GM06990 (cell line): ENCODE measurements around the gene HOXD9.

ENCODE experiments used
- DNase-seq: peaks from one replicate; pipeline ENCODE4 v3.0.0-alpha.2; 2011; ENCODE audit not compliant: insufficient read length; ENCODE audit errors: extremely low read depth
- H3K27me3 ChIP-seq: replicated peaks from 2 replicates; pipeline ENCODE4 v1.6.0; 2011; ENCODE audit warnings: low read length; ENCODE audit not compliant: control insufficient read depth, insufficient read depth
- H3K36me3 ChIP-seq: 2 replicates; pipeline ENCODE4 v1.5.1; 2011; ENCODE audit warnings: low read length; ENCODE audit not compliant: control insufficient read depth, insufficient read depth
- H3K4me3 ChIP-seq: replicated peaks from 2 replicates; pipeline ENCODE4 v1.5.1; 2011; ENCODE audit warnings: low read depth, mild to moderate bottlenecking, control low read depth, low read length
- TF ChIP-seq, protein P1 (sequence below): IDR thresholded peaks from 2 replicates; pipeline ENCODE4 v1.5.1; 2011; ENCODE audit warnings: low read length, control low read depth, mild to moderate bottlenecking, inconsistent platforms; ENCODE audit not compliant: insufficient read depth, poor library complexity, severe bottlenecking

HOXD9 gene

DNA sequence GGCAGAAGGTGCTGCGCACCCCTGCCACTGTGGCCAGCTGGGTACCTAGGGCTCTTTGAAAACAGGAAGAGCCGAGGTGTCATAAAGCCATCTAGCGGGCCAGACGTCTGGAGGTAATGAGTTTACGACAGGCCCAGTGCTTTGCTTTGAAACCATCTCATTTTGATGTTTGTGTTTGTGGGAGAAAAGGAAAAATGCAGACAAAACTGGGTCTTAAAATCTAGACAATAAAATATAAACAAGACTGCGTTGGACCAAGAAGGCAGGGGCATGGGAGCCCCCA lies 3.2 kb downstream of the HOXD9 start:
- H3K4me3 ChIP-seq: no peak overlapping the region
- H3K36me3 ChIP-seq: no peaks in the 10 kb centered on the region
- DNase-seq: no peak
- peaks cover 2% of the 10 kb centered on the region for H3K27me3 ChIP-seq
- TF ChIP-seq, protein P1, sequence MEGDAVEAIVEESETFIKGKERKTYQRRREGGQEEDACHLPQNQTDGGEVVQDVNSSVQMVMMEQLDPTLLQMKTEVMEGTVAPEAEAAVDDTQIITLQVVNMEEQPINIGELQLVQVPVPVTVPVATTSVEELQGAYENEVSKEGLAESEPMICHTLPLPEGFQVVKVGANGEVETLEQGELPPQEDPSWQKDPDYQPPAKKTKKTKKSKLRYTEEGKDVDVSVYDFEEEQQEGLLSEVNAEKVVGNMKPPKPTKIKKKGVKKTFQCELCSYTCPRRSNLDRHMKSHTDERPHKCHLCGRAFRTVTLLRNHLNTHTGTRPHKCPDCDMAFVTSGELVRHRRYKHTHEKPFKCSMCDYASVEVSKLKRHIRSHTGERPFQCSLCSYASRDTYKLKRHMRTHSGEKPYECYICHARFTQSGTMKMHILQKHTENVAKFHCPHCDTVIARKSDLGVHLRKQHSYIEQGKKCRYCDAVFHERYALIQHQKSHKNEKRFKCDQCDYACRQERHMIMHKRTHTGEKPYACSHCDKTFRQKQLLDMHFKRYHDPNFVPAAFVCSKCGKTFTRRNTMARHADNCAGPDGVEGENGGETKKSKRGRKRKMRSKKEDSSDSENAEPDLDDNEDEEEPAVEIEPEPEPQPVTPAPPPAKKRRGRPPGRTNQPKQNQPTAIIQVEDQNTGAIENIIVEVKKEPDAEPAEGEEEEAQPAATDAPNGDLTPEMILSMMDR: no peak

- no peak for DNase-seq
- TF ChIP-seq, protein P1: peak; percentile 63
- Histone ChIP-seq H3K36me3 (no peaks in the 10 kb centered on the region), H3K4me3 (no peak overlapping the region), H3K27me3 (peaks cover 2% of the 10 kb centered on the region; the same call in 1 of the 2 replicates)
Measured at GRCh38 chr2:176126929-176127773, 4.6 kb downstream of the HOXD9 start.

GRCh38 chr2:176127774-176128072 lies 5.2 kb downstream of the HOXD9 start:
- no peak for DNase-seq
- Histone ChIP-seq H3K27me3 (peaks cover 2% of the 10 kb centered on the region; the same call in 1 of the 2 replicates), H3K36me3 (no peaks in the 10 kb centered on the region), H3K4me3 (no peak overlapping the region)
- TF ChIP-seq, protein P1: no peak

DNA sequence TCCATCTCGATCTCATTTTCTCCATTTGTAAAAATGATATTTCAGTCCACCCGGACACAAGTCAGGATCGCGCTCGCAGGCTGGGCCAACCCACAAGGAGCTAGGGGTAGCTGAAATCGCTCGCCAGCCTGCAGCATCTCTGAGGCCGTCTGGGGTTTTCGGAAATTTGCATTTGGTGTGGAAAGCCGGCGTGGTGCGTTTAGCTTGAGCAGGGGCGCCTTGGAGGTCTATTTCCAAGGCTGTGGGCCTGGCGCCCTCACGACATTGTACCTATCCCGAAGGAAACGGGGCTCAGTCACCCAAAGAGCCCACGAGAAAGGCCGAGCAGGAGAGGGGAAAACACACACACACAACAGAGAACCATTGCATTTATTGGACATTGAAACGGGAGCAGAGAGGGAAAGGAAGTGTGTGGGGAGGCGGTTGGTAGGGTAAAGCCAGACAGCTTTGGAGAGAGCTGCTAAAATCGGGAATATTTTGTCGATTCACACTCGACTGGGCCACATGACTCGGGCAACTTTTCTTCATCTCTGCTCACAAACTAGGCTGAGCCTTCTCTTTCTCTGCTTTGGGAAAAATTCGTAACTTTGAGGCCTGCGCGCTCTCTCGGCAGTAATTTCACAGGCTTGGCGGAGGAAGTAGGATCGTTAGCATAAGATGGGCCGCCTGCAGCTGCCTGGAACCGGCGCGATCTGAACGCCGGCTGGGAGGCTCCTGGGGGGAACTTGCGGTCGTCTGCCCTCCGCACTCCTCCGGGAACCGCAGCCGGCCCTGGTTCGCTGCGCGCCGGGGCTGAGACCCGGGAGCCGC lies 5.9 kb downstream of the HOXD9 start:
- Histone ChIP-seq H3K27me3 (peaks cover 2% of the 10 kb centered on the region; the same call in 1 of the 2 replicates), H3K36me3 (no peaks in the 10 kb centered on the region), H3K4me3 (no peak overlapping the region)
- TF ChIP-seq, protein P1: no peak
- no peak for DNase-seq

DNA sequence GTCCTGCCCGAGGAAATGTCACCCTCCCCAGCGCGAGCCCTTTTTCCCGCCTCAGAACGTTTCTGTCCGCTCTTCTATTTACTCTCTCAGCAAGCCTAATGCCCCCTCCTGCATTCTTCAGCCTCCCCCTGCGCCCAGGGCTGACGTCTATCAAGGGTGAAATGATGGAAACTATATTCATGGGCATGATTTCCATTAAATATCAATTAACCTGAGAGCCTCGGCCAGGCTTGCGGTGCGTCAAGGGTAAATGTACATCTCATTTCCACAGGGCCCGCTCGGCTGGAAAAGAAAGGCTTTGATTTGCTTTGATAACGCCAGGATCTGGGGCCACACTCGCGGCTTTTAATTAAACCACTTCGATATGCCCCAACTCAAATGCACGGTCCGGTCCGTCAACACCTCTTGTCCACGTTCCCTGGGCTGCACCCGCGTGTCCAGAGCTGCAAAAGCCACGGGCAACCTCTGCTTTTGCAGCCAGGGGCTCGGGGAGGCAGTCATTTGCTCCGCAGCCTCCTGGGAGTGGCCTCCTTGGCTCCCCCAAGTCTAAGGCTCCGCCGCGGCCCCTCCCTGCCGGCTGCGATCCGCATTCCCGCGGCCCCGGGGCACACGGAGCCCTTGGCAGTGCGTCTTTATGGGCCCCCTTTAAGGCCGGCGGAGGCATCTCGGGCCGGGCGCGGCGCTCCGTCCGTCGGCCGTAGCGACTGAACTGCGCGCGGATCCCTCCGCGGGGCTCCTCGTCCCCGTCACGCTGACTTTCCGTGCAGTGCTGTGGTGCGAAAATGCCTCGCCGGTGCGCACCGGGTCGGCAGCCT lies 6.7 kb downstream of the HOXD9 start, which contains the start of gene HOXD8:
TSS of gene HOXD8 (plus strand) at position 724 of the 815 bp plus-strand sequence. CDS start 662 bp downstream, outside the sequence.
- peaks cover 1% of the 10 kb centered on the region; the same call in 1 of the 2 replicates for H3K27me3 ChIP-seq
- no peak within 1 kb of the TSS for H3K4me3 ChIP-seq
- H3K36me3 ChIP-seq: no peaks in the 10 kb centered on the region
- DNase-seq: no peak
- TF ChIP-seq, protein P1: no peak
